ENCODE data around the gene CLDN9.

CLDN9 gene

GRCh38 chr16:2970563-2970962, 42.2 kb upstream of the CLDN9 start:
- no peak for TF ChIP-seq CTCF (IDR thresholded peaks at IDR 0.05; ENCODE audit: borderline replicate concordance, control extremely low read depth, extremely low read depth, insufficient read depth, missing control alignments)
- DNase-seq (ENCODE audit: low spot score) = no peak
- in situ Hi-C loops (cut with MboI; ENCODE audit: low sequenced_read_pairs, unreplicated experiment) = no loop called here

- in situ Hi-C loops (cut with MboI; ENCODE audit: low sequenced_read_pairs, unreplicated experiment) = no loop called here
- TF ChIP-seq CTCF (IDR thresholded peaks at IDR 0.05; ENCODE audit: borderline replicate concordance, control extremely low read depth, extremely low read depth, insufficient read depth, missing control alignments) = no peak
- no peak for DNase-seq (ENCODE audit: low spot score)
Measured at GRCh38 chr16:2971134-2971984, 41.4 kb upstream of the CLDN9 start.

GRCh38 chr16:2971985-2972784, 40.5 kb upstream of the CLDN9 start:
- no peak for DNase-seq (ENCODE audit: low spot score)
- TF ChIP-seq CTCF (IDR thresholded peaks at IDR 0.05; ENCODE audit: borderline replicate concordance, control extremely low read depth, extremely low read depth, insufficient read depth, missing control alignments) = no peak
- in situ Hi-C loops (cut with MboI; ENCODE audit: low sequenced_read_pairs, unreplicated experiment) = no loop called here

GRCh38 chr16:2973093-2973492, 39.6 kb upstream of the CLDN9 start:
- in situ Hi-C loops (cut with MboI; ENCODE audit: low sequenced_read_pairs, unreplicated experiment) = no loop called here

GRCh38 chr16:2973605-2974318, 39.0 kb upstream of the CLDN9 start:
- in situ Hi-C loops (cut with MboI; ENCODE audit: low sequenced_read_pairs, unreplicated experiment) = no loop called here
- no peak for DNase-seq (ENCODE audit: low spot score)

More at GRCh38 chr16:2973093-2973492, 39.6 kb upstream of the CLDN9 start:
- DNase-seq (ENCODE audit: low spot score) = no peak
- no peak for TF ChIP-seq CTCF (IDR thresholded peaks at IDR 0.05; ENCODE audit: borderline replicate concordance, control extremely low read depth, extremely low read depth, insufficient read depth, missing control alignments)

More at GRCh38 chr16:2973605-2974318, 39.0 kb upstream of the CLDN9 start:
- TF ChIP-seq CTCF (IDR thresholded peaks at IDR 0.05; ENCODE audit: borderline replicate concordance, control extremely low read depth, extremely low read depth, insufficient read depth, missing control alignments) = no peak

Data from GM13976 (cell line).